ENCODE measurements around the gene SLC6A1.

GRCh38 chr3:10973046-10973595, 19.4 kb upstream of the SLC6A1 start:
- no peak for TF ChIP-seq POLR2A (IDR thresholded peaks at IDR 0.05)
- no peak for TF ChIP-seq CTCF (IDR thresholded peaks at IDR 0.05)
